GM21381 (cell line): ENCODE data around the gene EOLA1.
"Not testable (repeated sequence)": the region's sequence is repeated elsewhere in the genome, so short reads cannot be mapped to it uniquely, and the experiment has no call there.

ENCODE experiments used
- ATAC-seq: cut with Tn5 transposase; IDR thresholded peaks from one replicate; pipeline ENCODE4 v1.9.1; 2021; ENCODE audit warnings: mild to moderate bottlenecking, moderate library complexity; ENCODE audit not compliant: unreplicated experiment

Gene EOLA1

DNA sequence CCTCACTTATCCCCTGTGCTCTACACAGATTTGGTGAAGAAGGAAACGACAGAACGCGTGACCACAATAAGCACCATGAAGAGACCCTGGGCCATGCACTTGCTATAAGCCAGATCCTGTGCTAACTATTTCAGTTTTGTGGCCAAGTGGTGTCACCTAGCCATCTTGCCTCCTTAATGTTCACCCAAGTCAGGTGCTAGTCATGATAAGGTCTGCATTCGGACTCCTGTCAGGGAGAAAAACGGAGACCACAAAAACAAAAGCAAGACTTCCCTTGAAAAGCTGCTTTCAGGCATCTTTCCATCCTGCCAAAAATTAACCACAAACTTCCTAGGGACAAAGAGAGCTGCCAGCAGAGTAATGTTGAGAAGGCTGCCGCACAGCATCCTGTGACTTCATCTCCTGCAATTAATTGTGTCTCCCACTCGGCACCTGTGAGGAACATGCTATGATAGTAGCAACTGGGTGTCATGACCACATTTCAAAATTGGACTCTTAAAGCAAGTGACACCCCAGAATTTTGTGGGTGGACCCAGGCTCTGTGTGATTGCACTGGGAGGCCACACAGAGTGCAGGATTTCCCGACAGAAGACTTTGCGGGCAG is 26.9 kb upstream of the EOLA1 start:
- no peak for ATAC-seq

DNA sequence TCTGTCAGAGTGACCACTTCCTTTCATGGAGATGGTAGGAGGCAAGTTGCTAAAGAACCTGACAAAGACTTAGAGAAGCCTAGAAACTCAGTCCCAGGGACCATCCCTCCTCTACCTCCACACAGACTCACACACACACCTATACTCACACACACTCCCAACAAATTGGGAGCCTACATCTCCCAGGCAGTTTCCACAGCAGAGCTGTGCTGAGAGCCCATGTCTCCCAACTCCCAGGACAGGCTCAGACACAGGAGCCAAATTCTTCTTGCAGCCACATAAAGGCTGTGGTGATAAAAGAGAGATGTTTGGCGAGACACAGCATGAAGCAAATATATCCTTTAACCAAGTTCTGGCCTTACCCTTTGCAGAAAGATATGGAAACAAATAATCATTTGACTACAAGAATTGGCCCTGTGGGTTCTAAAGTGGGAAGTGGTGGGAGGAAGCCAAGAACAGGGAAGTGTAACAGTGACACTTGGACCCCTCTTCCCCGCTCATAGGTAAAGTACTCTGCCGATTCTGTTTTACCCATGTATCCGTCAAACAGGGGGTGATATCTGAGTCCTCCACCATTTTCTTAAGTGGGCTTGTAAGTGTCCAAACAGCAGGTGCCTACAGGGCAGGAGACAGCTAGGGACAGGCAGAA is 24.7 kb upstream of the EOLA1 start:
- ATAC-seq, result no peak

DNA sequence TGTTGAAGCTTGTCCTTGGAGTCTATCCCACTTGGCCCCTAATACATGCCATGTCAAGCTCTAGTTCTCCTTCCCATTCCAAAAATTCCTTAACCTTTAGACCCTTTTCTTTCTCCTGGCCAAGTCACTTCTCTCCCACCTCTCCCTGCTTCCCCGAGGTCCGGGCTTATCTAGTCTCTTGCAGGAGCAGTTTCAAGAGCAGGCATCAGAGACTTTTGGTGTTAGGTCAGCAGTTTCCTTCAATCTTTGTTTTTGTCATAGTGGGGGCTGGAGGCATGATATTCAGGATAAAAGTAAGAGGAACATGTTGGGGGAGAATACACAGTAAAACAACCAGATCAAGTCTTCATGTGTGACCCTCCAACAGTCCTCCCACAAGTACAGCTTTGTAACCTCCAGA is 24.2 kb upstream of the EOLA1 start:
- no peak for ATAC-seq

DNA sequence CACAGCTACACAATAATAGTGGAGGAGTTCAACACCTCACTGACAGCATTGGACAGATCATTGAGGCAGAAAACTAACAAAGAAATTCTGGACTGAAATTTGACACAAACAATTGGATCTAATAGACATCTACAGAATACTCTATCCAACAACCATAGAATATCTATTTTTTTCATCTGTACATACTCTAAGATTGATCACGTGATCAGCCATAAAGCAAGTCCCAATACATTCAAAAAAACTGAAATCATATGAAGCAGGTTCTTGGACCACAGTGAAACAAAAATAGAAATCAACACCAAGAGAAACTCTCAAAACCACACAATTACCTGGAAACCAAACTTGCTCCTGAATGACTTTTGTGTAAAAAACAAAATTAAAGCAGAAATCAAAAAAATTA is 23.5 kb upstream of the EOLA1 start:
- no peak for ATAC-seq

DNA sequence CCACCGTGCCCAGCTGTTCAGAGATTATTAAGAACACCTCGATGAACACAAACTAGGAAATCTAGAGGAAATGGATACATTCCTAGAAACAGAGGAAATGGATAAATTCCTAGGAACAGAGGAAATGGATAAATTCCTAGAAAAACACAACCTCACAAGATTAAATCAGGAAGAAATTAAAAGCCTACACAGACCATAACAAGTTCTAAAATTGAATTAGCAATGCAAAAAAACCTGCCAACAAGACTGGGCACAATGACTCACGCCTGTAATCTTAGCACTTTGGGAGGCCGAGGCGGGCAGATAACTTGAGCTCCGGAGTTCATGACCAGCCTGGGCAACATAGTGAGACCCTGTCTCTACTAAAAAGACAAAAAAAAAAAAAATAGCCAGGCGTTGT is 22.6 kb upstream of the EOLA1 start:
- no peak for ATAC-seq

DNA sequence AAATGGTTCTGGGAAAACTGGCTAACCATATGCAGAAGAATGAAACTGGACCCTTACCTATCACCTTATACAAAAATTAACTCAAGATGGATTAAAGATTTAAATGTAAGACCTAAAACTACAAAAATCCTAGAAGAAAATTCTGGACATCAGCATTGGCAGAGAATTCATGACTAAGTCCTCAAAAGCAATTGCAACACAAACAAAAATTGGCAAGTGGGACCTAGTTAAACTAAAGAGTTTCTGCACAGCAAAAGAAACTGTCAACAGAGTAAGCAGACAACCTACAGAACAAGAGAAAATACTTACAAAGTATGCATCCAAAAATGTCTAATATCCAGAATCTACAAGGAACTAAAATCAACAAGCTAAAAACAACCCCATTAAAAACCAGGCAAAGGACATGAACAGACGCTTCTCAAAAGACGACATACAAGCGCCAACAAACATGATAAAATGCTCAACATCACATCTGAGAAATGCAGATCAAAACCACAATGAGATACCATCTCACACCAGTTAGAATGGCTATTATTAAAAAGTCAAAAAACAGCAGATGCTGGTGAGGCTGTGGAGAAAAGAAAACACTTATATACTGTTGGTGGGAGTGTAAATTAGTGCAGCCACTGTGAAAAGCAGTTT is 20.1 kb upstream of the EOLA1 start:
- ATAC-seq, result not testable (repeated sequence)

DNA sequence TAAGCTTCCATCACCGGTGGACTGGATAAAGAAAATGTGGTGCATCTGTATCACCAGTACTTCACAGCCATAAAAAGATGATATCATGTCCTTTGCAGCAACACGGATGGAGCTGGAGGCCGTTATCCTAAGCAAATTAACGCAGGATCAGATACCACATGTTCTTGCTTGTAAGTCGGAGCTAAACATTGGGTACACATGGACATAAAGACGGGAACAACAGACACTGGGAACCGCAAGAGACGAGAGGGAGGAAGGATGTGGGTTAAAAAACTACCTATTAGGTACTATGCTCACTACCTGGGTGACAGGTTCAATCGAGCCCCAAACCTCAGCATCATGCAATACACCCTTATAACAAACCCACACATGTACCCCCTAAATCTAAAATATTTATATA is 19.4 kb upstream of the EOLA1 start:
- no peak for ATAC-seq

DNA sequence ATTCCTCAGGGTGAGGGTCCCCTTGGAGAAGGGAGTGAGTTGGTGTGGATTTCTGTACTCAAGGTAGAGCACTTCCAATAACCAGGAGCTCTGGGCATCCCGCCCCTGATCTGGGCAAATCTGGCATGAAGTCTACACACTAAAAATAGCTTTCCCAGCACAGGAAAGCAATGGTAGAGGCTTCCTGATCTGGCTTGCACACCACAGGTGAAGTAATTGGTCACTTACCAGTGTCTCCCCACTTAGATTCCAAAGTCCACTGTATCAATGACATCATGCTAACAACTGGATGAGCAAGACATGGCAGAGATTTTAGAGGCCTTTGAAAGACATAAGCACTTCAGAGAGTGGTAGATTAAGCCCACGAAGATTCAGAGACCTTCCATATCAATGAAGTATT is 17.9 kb upstream of the EOLA1 start:
- no peak for ATAC-seq

DNA sequence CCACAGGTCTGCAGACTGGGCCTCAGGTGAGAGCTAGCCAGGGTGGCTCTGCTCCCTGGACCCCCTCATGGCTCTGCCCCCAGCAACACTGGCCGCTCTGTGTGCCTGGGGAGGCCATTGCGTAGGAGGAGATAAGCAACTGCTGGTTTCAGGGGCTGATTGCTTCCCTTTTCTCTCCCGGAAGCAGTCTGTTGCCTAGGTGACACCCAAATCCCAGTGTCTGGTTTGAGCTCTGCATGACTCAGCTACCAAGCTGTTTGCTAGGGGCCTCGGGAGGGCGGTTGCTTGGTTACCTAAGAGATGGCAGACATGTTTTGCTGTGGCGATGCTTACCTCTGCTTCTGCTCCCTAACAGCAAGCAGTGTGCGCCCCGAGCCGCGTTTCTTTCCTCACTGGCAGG is 15.4 kb upstream of the EOLA1 start:
- peak; percentile 88 for ATAC-seq

DNA sequence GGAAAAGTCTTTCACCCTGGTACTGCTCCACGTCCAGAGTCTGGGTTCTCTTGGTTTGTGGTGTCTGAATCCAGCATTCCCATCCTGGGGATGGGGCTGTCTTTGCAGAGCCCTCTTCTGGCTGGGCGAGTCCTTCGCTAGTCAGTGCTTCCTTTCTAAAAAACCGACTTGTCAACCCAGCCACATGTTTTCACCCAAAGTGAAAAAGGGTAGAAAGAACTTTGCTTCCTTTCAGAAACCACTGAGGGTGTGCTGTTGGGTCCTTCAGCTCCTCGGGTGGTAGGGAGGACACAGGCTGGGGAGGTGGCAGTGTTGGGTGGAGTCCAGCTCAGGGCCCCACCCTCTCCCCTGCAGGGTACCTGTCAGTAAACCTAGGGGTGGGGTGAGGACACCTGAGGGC is 14.9 kb upstream of the EOLA1 start:
- peak; percentile 62 for ATAC-seq

DNA sequence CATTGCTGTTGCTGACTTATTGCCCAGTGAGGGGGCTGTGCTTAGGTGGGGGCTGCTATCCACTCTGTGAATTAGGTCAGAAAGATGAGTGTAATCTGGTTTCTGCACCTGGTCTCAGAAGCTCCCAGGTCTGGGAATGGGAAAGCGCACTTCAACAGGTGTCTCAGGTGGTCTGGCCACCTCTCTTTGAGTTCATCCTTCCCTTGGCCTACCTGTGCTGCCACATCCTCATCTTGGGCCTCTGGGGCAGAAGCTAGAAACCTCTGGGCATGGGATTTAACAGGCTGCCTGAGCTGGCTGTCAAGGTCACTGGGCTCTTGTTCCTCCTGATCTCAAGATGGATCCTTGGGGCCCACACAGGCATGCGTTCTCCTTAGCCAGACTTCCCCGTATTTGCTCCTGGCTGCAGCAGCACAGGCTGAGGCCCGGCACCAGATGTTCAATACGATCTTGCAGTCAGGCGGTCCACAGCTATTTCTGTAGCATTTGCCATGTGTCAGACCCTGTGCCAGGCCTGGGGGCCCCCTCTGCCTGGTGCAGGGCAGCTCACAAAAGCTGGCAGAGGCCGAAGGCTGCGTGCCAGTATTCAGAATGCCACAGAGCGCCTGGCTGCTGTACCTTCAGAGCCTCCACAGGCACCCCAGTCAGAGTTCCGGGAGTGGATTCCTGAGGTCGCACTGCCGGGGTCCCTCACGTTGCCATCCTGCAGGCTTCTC is 14.3 kb upstream of the EOLA1 start:
- ATAC-seq, result not testable (repeated sequence)

DNA sequence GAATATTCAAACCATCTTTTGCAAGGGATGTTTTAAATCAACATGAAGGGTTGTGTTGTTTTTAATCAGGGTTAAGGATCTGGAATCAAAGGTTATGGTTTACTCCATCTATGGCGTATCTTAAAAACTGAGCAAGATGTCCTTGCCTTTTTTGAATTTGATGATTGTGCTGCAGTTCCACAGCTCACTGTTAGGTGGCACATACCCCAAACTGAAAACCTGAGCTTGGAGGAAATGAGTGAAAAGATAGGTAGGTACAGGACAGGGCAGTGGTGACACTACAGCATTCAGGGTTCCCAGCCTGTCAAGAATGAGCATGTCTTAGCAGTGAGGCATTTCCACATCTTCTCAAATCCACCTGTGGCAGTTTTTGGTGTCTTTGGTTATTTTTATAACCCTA is 13.1 kb upstream of the EOLA1 start:
- ATAC-seq, result peak; percentile 26

DNA sequence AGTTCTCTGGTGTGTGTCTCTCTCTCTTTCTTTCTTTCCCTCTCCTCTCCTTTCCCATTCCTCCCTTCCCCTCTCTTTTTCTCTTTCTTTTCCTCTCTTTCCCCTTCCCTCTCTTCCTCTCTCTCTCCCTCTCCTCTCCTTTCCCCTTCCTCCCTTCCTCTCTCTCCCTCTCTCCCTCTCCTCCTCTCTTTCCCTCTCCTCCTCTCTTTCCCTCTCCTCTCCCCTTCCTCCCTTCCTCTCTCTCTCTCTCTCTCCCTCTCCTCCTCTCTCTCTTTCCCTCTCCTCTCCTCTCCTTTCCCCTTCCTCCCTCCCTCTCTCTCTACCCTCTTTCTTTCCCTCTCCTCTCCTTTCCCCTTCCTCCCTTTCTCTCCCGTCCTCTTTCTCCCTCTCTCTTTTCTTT is 12.4 kb upstream of the EOLA1 start:
- no peak for ATAC-seq

DNA sequence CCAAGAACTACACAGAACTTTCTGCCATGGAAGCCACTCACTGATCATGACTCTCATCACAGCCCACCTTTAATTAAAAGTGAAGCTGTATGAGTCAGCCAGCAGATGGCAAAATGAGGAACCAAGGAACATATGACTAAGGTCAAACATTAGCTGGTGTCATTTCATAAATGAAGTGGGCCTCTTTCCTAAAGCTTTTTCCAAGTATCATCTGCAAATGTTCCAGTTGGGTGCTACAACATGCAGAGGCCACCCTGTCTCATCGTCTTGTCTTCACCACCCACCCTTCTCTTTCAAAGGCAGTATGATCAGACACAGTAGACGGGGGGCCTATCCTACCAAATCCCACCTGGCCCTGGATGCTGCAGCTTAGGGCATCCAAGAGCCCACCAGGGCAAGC is 9.2 kb upstream of the EOLA1 start:
- peak; percentile 52 for ATAC-seq

DNA sequence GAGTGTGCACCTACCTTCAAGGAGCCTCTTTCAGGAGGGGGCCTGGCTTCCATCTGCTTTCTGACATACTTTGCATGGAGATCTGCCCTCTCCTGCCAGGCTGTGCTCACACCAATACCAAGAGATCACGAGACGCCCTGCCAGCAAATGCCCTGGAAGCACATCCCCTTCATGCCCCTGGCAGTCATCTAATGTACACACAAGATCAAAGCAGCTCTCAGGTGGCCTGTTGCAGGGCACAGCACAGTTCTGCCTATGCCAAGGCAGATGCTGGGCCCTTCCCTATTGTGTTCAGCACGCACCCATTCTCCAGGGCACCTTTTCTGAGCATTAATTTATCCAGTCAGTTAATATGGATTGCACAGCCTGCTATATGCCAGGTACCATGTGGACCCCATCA is 7.9 kb upstream of the EOLA1 start:
- ATAC-seq, result not testable (repeated sequence)

DNA sequence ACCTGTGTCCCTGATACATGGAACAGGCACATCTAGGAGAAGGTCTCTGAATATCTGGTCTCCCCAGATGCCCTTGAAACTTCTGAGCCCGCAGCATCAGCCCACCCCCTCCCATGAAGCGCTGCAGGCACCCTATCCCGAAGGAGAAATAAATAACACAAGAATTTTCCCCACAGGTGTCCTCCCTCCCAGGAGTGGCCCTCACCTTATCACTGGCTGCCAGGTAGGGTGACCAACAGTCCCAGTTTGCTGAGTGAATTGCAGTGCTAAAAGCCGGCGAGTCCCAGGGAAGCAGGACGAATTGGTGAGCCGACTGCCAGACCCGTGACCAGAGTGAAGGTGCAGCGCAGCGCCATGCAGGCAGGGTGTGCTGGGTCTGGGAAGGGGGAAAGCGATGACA is 6.8 kb upstream of the EOLA1 start:
- not testable (repeated sequence) for ATAC-seq

DNA sequence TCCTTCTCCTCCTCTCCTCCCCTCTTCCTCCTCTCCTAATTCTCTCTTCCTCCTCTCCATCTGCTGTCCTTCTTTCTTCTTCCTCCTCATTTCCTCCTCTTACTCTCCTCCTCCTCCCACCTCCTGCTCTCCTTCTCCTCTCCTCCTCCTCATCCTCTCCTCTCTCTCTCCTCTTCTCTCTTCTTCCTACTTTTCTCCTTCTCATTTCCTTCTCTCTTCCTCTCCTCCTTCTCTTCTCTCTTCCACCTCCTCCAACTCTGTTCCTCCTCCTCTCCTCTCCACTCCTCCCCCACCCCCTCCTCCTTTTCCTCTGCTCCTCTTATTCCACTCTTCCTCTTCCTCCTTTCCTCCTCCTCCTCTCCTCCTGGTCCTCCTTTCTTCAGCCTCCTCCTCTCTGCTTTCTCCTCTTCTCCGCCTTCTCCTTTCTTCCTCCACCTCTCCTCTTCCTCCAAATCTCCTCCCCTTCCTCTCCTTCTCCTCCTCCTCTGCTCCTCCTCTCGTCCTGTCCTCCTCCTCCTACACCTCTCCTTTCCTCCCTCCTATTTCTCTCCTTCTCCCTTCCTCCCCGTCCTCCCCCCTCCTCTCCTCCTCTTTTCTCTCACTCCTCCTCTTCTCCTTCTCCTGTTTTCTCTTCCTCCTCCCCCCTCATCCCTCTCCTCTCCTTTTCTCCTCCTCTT is 5.7 kb upstream of the EOLA1 start:
- not testable (repeated sequence) for ATAC-seq

DNA sequence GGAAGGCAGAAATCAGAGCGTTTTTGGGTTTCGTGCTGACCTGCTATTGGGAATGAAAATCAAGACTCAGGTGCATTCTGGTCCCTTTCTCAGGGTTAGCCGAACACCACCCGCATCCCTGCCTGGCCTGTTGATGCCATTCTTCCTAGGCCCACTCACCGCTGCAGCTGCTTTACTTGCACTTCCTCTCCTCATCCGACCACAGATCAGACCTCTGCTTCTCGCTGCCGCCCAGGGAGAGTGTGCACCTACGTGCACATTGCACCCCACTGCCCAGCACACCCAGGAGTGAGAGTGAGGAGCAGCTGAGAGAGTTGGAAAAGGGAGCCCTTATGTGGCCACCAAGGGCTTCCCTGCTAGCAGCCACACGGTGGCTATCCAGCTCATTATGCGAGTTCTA is 3.3 kb upstream of the EOLA1 start:
- not testable (repeated sequence) for ATAC-seq

DNA sequence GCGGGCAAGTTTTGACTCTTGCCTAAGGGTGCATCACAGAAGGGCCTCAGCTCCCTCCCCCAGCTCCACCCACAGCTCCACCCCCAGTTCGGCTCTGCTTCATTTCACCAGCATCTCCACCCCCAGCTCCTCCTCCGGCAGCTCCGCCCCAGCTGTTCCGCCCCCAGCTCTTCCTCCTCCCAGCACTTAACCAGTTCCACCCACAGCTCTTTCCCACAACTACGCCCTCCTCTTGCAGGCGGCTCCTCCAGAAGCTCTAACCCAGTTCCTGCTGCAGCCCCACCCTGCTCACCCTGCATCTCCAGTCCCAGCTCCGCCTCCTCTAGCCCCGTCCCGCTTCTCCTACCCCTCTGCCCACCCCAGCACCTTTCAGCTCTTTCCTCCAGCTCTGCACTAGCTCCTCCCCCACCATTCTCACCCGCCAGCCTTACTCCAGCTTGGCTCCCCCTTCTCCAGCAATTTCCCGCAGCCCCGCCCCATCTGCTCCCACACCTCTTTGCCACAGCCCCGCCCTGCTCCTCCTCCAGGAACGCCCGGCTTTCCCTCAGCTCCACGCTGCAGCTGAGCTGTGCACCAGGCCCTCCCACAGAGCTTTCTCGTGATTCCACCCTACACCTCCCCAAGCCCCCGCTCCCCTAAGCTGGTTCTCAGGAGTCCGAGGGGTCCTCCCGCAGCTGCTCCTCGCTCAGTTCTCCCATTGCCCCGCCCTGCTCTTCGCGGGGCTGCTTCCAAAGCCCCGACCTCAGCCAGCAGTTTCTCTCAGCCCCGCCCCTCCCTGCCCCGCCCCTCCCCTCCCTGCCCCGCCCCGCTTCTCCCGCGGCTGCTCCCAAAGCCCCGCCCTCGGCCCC is 1.3 kb upstream of the EOLA1 start:
- peak; percentile 48 for ATAC-seq

DNA sequence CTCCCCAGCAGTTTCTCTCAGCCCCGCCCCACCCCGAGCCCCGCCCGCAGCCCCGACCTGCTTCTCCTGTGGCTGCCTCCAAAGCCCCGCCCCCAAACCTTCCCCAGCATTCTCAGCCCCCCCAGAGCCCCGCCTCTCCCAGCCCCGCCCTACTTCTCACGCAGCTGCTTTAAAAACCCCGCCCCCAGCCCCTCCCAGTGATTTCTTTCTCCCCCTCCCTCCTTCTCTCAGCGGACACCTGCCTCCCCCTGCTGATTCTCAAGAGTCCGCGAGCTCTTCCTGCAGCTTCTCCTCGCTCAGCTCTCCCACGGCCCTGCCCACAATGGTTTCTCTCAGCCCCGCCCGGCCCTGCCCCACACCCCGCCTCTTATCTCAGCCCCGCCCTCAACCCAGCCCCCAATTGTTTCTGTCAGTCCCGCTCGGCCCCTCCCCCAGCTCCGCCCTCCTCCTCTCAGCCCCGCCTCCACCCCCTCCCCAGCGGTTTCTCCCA is 636 bp upstream of the EOLA1 start:
- ATAC-seq, result peak; percentile 30
